Prostate gland (tissue), 2 donors: ENCODE measurements around the gene SUCLG2.

Experiments used
- CTCF ChIP-seq, 4 experiments: fragments of 200-600 bp in 2 of 4; fragments of 450-650 bp in 2 of 4; sonication (generic) in 2 of 4; IDR thresholded peaks; 1 replicate in 3 of 4; 2 replicates in 1 of 4; pipeline ENCODE4 v1.5.1; 2016 to 2019; ENCODE audit warnings: antibody characterized with exemption in 4 of 4, mild to moderate bottlenecking in 2 of 4, moderate library complexity in 2 of 4
- POLR2A ChIP-seq: fragments of 450-650 bp; IDR thresholded peaks from one replicate; pipeline ENCODE4 v1.6.1; 2016; ENCODE audit warnings: antibody characterized with exemption, mild to moderate bottlenecking
- POLR2AphosphoS5 ChIP-seq: sonication (generic); formaldehyde crosslinking; IDR thresholded peaks from one replicate; pipeline ENCODE4 v1.6.1; 2017; ENCODE audit warnings: antibody characterized with exemption

- TF ChIP-seq CTCF (IDR thresholded peaks at IDR 0.05): no peak
- no peak for TF ChIP-seq POLR2A
- TF ChIP-seq POLR2AphosphoS5: no peak
These were observed 29.7 kb downstream of the SUCLG2 start for GRCh38 chr3:67624687-67625086.
